ENCODE data around the gene SPAG8. TPM values are rescaled to one million over a fixed set of nuclear protein-coding genes. Genes with fewer than 3 reads are reported as not detected.
A peak's percentile ranks its signal among the peaks of the same experiment; 100 is the strongest.

SPAG8 gene
- total RNA-seq, 4 donors from 2014 or later = 0.94 TPM; not detected in 3

GRCh38 chr9:35847792-35848572 is 35.9 kb upstream of the SPAG8 start:
- Histone ChIP-seq H3K4me3 (no peak overlapping the region), H3K9me3 (no peaks in the 10 kb centered on the region), H3K36me3 (no peaks in the 10 kb centered on the region), H3K27me3 (no peaks in the 10 kb centered on the region), H3K27ac (peak overlapping the region in 3 of 4 donors; percentile 12 to 53 (median 38)), H3K4me1 (peaks cover 0 to 23% (median 5%) of the 10 kb centered on the region in 4 donors)
- DNase-seq = peak in 1 of 3 donors; percentile 41
- TF ChIP-seq POLR2A (IDR thresholded peaks at IDR 0.05) (no peak), CTCF (IDR thresholded peaks at IDR 0.05) (no peak)

DNA sequence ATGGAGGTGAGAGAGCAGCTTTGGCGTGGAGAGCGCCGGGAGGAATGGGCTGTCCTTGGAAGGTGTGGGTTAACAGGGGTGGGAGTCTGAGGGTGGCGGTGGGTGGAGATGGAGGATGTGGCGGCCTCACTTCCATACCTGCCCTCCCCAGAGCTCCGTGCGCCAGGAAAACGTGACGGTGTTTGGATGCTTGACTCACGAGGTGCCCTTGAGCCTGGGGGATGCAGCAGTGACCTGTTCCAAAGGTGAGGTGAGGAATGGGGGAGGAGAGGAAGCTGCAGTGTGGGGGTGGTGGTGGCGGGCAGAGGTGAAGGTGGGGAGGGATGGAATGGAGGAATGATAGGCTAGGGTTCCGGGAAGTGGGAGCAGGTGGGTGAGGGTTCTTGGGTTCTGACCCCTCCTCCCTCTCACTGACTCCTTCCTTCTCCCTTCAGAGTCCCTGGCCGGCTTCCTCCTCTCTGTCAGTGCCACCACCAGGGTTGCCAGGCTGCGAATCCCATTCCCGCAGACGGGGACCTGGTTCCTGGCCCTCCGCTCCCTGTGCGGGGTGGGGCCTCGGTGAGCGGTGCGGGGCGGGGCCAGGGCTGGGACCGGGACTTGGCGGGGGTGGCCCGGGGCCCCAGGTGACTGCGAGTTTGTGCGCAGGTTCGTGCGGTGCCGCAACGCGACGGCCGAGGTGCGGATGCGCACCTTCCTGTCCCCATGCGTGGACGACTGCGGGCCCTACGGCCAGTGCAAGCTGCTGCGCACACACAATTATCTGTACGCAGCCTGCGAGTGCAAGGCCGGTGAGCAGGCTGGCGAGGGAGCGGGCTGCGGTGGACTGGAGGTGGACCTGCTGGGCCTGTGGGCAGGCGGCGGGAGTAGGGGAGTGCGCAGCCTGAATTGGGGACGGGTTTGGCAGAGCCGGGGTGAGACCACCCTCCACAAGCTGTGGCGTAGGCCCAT is 34.0 kb upstream of the SPAG8 start:
- Histone ChIP-seq H3K36me3 (no peaks in the 10 kb centered on the region), H3K9me3 (no peaks in the 10 kb centered on the region), H3K27ac (peak overlapping the region in 1 of 4 donors; percentile 2), H3K4me1 (peaks cover 0 to 23% (median 5%) of the 10 kb centered on the region in 4 donors), H3K4me3 (no peak overlapping the region), H3K27me3 (no peaks in the 10 kb centered on the region)
- DNase-seq = no peak
- no peak for TF ChIP-seq POLR2A (IDR thresholded peaks at IDR 0.05)
- no peak for TF ChIP-seq CTCF (IDR thresholded peaks at IDR 0.05)

DNA sequence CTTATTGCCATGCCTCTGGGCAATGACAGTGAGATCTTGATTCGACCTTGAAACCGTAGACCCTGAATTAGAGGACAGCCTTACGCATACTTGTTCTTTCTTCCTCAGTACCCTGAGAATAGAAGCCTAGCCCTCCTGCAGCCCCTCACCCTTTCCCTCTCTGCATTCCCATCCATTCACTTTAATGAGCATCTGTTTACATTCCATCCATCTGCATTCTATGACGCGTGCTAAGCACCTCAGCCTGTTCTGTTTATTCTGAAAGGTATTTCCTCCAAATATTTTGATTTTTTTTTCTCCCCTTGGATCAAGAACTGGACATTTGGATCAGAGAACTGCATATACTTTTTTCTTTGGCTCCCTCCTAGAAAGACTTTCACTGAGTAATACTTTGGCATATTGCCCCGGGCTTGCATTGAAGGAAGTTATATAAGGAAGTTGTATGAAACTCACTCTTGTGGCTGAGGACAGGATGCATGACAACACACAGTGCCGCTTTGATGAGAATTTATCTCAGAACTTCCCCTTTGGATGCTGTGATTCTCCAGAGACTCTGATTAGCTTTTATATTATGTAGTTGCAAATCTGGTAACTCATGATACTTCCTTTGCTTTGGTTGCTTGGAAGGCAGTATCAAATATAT is 32.7 kb upstream of the SPAG8 start:
- Histone ChIP-seq H3K4me1 (peaks cover 0 to 23% (median 5%) of the 10 kb centered on the region in 4 donors), H3K27me3 (no peaks in the 10 kb centered on the region), H3K27ac (peak overlapping the region in 3 of 4 donors; percentile 3 to 52 (median 12)), H3K36me3 (no peaks in the 10 kb centered on the region), H3K4me3 (no peak overlapping the region), H3K9me3 (no peaks in the 10 kb centered on the region)
- peak in 2 of 3 donors; percentile 64 to 76 for DNase-seq
- TF ChIP-seq CTCF (IDR thresholded peaks at IDR 0.05) = no peak
- no peak for TF ChIP-seq POLR2A (IDR thresholded peaks at IDR 0.05)

DNA sequence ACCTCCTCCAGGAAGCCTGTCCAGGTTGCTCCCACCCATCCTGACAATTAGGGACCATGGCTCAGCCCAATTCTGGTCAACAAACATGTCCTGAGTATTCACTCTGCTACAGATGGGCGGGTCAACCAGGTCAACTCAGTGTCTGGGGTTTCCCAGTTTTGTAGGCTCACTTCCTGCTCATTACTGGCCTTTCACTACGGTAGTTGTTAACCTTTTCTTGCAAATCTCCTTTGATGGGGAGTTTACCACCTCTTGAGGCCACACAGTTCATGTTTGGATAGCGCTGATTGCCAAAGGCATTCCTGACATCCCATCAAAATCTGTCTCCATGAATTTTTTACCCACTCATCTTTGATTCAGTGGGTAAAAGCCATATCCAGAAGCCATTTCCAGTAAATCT is 30.7 kb upstream of the SPAG8 start:
- Histone ChIP-seq H3K27me3 (no peaks in the 10 kb centered on the region), H3K9me3 (no peaks in the 10 kb centered on the region), H3K4me3 (no peak overlapping the region), H3K27ac (no peak overlapping the region), H3K36me3 (no peaks in the 10 kb centered on the region), H3K4me1 (peaks cover 0 to 23% (median 5%) of the 10 kb centered on the region in 4 donors)
- TF ChIP-seq CTCF (IDR thresholded peaks at IDR 0.05) (no peak), POLR2A (IDR thresholded peaks at IDR 0.05) (no peak)
- DNase-seq = no peak

DNA sequence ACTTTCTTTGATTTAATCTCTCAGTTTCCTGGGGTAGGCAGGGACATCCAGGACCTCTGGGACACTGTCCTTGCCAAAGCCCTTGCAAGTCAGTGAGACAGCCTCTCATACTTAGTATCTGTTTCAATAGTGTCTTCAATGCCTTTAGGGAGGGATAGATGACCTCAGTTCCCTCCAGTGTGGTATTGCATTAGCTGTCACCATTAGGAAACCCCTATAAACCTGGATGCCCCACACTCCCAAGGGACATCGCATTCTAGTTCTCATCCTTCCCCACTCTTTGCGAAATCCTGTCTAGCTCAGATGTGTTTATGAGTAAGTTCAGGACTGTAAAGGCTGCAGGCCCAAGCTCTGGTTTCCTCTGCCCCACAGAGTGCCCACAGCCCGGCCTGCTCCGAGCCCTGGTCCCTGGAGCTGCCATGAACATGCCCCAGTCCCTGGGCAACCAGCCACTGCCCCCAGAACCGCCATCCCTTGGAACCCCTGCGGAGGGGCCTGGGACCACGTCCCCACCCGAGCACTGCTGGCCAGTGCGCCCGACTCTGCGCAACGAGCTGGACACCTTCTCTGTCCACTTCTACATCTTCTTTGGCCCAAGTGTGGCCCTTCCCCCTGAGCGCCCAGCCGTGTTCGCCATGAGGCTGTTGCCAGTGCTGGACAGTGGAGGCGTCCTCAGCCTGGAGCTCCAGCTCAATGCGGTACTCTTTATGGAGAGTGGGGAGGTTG is 30.1 kb upstream of the SPAG8 start:
- Histone ChIP-seq H3K9me3 (no peaks in the 10 kb centered on the region), H3K4me3 (no peak overlapping the region), H3K27me3 (no peaks in the 10 kb centered on the region), H3K4me1 (peaks cover 0 to 23% (median 5%) of the 10 kb centered on the region in 4 donors), H3K27ac (no peak overlapping the region), H3K36me3 (no peaks in the 10 kb centered on the region)
- no peak for DNase-seq
- TF ChIP-seq POLR2A (IDR thresholded peaks at IDR 0.05) = no peak
- TF ChIP-seq CTCF (IDR thresholded peaks at IDR 0.05) = no peak

All from Peyer's patch (tissue), 4 donors.